Lower leg skin (tissue), 3 donors: ENCODE data around the gene LRTM2.

Experiments used
- CTCF ChIP-seq, 3 donors: fragments of 450-650 bp; IDR thresholded peaks; one replicate each; pipeline ENCODE4 v1.5.1; 2016; ENCODE audit warnings: antibody characterized with exemption in 3 of 3, mild to moderate bottlenecking in 3 of 3, moderate library complexity in 2 of 3
- POLR2A ChIP-seq, 2 donors: fragments of 450-650 bp; IDR thresholded peaks; one replicate each; pipeline ENCODE4 v1.6.1; 2016 to 2017; ENCODE audit warnings: antibody characterized with exemption in 2 of 2, mild to moderate bottlenecking in 1 of 2, moderate library complexity in 1 of 2

DNA sequence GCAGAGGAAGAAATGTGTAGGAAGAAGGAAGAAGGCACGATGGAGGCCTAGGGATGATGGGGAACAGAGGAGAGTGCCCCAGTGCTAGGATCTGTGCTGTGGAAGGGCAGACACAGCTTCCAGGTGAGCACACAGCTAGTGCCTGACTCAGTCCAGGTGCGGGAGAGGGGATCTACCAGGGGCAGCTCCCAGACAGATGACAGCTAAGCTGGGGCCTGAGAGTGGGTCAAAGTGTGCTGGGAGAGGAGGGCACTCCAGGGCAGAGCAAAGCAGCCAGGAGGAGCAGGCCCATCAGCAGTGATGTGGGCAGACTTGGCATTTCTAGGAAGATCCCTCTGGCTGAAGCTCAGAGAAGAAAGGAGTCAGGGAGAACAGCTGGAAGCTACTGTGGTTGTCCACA is 36.7 kb downstream of the LRTM2 start:
- TF ChIP-seq CTCF (IDR thresholded peaks at IDR 0.05) (no peak), POLR2A (IDR thresholded peaks at IDR 0.05) (no peak)
